Fibroblast of skin of scalp (primary cell): ENCODE data around the gene STK35.

Experiments
- DNase-seq: peaks from one replicate; pipeline ENCODE4 v3.0.0-alpha.2; 2013

The STK35 gene

DNA sequence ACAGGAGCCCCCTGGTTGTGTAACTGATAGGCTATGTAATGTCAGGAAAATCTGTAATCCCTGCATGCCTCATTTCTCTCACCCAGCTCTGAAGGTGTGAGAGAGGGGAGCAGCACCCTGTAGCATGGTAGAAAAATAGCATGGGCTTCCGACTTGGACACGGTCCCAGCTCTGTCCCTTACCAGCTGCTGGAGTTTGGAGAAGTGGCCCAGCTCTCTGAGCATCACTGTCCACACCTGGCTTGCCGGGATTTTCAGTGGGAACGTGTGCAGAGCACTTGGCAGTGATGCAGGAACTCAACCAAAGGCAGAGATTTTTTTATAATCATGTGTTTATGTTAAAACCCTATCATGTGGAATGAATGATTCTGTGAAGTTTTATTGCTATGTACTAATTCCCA lies 34.6 kb downstream of the STK35 start:
- no peak for DNase-seq

- peak; percentile 77 for DNase-seq
Observed at GRCh38 chr20:2137552-2138201, 36.0 kb downstream of the STK35 start.

GRCh38 chr20:2138396-2138795 lies 36.8 kb downstream of the STK35 start:
- no peak for DNase-seq

DNA sequence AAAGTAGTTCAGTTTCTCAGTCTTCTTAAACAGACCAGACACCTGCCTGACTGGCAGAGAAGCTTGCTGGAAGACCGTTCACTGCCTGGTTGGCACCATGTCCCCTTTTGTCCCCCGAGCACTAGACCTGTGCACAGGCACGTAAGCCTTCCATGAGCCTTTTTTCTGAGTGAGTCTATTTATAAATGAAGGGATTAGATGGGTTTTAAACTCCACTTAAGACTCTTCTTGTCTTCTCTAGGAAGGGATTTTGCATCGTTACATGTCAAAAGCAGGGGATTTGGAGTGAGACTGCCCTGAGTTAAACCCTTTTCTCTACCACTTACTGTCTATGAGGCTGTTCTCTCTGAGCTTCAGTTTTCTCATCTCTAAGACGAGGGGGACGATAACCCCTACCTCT lies 37.6 kb downstream of the STK35 start:
- no peak for DNase-seq

DNA sequence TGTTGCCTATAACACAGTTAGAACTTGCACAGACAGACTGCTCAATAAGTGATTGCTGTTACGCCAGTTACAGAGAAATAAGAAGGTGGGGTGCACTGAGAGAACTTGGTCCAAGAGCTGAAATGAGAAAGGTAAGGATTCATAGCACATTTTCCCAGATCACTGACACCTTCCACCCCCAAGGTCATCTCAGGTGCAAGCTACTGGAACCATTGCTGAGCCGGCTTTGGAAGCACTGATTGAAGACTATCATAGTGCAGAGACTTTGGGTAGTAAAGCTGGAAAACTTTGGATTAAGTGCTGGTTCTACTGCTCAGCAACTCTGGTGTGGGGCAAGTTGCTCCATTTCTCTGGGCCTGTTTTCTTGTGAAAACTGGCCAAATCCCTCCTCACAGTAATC lies 38.1 kb downstream of the STK35 start:
- DNase-seq = no peak

DNA sequence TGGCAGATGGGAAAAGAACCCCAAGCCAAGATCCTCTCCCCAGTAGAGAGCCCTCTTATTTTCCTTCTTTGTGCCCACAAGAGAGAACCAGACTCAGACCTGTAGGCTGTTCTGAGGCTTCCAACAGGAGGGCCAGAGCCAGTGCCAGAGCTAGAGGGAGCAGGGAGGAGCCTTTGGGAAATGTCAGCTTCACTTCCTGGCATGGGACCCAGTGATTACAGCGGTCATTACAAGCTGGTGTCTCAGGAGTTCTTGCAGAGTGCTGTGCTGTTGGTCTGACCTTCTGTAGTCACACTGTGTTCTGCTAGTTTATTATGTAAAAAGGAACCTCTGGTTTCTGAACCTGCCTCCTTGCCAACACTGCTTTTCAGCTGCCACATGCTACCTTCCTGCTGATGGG lies 38.9 kb downstream of the STK35 start:
- peak; percentile 17 for DNase-seq

DNA sequence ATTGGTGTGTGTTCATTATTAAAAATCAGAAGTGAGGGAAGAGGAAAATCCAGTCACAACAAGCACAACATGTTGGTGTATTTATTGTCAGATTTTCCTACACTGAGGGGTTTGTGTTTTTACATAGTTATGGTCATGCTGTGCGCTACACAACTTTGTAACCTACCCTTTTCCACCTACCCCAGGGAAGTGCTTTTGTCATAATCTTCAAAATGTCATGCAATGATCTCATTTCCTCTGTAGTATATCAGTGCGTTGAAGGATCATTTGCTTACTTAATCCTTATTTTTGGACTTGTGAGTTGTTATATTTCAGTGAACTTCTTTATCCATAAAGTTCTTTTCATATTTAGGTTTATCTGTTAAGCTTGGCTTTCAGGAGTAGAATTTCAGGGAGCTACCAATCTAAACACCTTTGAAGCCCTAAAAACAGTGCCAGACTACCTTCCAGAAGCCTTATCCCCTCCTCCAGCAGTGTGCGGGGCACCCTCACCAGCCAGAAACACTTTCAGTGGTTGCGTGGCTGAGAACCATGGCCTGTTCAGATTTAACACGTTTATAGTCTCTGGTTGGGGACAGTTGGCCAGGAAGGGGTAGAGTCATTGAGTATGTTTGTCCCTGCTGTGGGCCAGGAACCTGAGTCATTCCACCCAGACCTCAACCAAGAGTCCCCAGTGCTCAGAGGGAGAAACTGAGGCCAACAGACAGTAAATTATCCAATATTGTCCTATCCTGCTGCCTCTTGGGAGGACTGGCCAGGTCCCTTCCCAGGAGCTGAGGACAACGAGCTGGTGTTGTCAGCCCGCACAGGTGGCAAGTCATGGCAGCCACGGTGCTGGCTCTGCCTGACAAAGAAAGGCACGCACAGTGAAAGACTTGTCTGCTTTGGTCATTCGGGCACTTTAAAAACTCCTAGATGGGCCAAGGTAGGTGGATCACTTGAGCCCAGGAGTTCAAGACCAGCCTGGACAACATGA lies 40.3 kb downstream of the STK35 start:
- no peak for DNase-seq

DNA sequence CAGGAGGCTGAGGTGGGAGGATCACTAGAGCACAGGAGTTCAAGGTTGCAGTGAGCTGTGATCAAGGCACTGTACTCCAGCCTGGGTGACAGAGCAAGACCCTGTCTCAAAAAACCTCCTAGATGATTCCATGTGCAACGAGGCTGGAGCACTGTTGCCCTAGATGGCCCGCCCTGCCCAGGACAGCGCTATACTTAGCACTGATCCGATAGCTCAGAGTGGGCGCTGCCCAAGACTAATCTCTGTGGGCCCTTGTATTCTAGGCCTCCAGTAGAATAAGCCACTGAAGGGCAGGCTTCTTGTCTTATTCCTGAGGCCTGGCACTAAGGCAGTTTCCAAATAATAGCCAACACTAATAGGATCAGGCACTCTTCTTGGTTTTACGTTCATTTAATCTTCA lies 41.0 kb downstream of the STK35 start:
- no peak for DNase-seq

GRCh38 chr20:2143594-2143993 lies 42.0 kb downstream of the STK35 start:
- no peak for DNase-seq

DNA sequence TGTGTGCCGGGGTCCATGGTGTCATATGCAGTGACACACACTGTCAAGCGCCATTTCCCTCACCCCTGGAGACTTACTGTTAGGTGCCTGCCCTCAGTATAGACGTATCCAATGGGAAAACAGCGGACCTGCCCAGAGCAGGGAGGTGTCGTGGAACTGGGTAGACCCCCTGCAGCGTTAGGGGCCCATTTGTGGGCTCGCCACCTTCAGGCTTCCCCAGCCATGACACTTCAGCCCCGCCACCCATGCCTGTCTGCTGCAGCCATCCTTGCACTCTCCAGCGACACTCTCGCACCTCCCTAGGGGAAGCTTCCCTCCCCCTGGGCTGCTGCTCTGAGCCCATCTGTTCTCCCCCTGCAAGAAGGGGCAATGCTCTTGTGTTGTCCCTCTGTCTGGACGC lies 43.2 kb downstream of the STK35 start:
- DNase-seq = no peak

DNA sequence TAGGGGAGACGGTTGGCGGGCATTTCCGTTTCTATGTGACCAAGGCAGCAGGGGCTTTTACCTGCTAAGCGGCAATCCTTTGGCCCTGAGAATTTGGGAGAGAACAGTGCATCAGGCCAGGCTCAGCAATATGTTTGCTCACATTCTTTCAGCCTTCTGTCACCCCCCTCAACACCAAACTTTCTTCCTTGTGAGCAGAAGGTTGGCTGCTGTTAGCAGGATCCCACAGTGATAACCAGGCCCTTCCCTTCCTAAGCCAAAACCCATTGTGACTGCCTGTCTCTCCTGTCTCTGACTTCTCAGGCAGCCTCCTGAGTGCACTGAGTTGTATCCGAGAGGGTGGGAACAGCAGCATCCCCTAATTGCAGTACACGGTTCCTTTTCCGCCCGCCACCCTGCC lies 43.7 kb downstream of the STK35 start:
- no peak for DNase-seq

GRCh38 chr20:2146080-2146867 lies 44.6 kb downstream of the STK35 start:
- DNase-seq = no peak

DNA sequence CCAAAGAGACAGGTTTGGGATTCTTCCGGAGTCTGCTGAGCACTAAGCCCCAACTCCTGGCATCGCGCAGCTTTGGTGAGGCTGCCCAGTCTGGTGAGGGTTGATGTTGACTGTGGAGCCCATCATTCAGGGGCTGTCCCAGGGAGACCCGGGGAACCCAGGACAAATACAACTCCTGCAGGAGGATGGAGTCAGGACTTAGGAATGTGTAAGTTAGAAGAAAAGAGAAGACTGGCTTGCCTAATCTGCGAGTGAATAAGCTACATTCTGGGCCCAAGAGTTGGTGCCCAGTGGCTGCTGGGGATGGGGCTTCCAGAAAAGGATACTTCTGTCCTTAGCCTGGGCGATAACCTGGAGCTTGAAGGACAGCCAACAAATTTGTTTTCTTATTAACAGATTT lies 47.9 kb downstream of the STK35 start:
- DNase-seq = peak; percentile 35

DNA sequence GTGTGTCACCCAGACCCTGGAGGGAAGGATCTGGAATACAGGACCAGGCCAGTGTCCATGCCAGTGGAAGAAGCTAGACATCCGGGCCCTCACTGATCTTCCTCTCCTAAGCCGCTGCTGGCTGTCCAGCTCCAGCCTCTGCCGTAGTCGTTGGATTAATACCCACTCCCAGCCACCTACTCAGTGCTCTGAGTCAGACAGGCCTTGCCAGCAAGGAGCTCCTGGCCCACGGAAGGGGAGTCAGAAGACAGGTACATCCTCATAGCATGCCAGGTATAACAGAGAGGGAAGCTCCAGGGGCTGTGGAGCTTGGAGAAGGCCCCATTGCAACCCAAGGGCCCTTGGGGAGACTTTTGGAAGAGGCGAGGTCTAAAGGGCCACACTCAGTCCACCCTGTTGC lies 49.0 kb downstream of the STK35 start:
- no peak for DNase-seq

DNA sequence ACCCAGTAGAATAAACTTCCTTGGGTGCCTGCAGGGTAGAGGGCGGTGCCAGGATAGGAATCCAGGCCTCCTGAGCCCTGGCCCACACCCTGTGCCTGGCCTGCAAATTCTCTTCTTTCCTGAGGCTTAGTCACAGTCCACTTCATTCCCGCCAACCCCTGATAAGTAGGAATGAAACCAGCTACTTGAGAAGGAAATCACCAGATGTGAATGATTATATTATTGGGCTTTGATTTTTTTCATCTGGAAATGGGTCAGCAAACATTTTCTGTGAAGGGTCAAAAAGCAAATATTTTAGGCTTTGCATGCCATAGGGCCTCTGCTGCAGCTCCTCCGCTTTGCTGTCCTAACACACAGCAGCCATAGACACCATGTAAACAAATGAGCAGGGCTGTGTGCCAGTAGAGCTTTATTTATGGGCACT lies 50.2 kb downstream of the STK35 start:
- peak; percentile 36 for DNase-seq

DNA sequence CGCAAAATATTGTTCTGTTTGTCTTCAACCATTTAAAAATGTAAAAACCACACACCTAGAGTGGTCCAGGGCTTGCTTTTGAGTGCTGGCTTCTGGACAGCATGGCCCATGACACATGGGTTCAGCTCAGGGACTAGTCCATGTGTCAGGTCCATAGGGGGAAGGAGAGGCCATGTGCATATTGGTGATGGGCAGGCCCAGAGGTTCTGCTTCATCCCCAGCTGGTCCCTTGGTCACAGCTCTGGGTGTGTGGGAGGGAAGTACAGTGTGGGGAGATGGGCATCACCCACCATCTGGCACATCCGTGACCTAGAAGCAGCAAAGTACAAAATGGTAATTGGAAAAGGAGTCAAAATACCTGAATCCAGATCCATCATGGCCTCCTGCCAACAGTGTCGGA lies 50.7 kb downstream of the STK35 start:
- no peak for DNase-seq

DNA sequence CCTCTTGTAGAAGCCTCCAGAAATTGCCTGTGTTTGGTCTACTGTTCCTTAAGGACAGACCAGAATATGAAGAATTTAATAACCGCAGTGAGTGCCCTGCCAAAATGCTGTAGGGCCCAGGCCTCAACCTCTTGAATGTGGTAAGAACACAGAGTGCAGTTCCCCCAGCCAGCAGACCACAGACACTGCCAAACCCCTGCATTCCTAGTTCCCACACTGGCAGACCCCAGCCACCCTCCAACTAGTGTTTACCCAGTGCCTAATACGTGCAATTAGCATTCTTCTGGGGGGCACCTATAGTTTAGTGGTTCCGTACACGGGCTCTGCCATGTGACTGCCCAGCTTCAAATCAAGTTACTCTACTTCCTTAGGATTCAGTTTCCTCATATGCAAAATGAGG lies 51.7 kb downstream of the STK35 start:
- no peak for DNase-seq

GRCh38 chr20:2156224-2156623 lies 54.6 kb downstream of the STK35 start:
- DNase-seq = no peak

DNA sequence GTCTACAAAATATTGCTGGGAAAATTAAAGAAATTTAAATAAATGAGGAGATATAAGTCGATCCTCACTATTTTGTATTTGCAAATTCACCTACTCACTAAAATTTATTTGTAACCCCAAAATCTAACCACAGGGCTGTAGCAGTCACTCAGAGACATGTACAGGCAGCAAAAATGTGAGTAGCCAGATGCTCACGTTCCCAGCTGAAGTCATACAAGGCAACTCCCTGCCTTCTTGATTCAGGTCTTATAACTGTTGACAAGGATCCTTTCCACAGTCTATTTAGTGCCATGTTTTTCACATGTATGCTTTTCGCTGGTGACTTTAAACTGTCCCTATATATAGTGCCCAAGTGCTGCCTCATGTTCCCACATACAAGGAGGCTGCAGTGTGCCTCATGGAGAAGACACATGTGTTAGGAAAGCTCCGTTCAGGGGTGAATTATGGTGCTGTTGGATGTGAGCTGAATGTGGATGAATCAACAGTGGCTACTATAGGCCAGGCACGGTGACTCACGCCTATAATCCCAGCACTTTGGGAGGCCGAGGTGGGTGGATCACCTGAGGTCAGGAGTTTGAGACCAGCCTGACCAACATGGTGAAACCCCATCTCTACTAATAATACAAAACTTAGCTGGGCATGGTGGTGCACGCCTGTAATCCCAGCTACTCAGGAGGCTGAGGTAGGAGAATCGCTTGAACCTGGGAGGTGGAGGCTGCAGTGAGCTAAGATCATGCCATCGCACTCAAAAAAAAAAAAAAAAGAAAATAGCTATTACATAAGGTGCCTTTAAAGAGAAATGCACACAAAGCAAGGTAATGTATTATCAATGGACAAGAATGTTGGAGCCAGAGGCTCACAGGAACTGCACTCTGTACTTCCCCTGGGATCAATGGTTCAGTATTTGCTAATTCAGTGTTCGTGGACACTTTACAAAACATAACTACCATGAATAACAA lies 55.3 kb downstream of the STK35 start:
- no peak for DNase-seq

DNA sequence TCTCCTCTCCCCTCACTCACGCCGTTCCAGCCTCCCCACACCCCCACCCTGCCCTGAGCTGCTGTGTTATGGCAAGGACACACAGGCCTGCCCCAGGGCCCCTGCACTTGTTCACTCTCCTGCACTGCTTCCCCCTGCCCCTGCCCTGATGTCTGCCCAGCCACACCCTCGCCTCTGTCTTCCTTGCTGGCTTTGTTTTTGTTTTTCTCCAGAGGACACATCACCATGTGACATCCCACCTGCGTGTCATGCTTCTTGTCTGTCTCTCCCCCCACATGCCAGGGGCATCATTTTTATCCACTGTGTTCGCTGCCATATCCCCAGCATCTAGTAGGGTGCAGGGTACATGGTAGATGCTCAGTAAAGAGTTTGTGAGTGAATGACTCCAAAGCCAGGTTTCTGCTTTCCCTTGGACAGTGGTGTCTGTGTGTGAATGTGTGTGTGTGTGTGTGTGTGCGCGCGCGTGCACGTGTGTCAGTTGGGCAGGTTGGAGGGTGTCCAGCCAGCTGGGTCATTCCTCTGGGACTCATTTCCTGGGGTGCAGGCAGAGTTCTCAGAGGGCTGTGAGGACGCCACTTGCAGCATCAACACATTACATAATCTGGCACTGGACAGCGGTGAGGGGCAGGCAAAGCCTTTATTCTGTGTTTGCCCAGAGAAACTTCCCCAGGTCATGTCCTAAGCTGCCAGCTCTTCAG lies 60.6 kb downstream of the STK35 start:
- no peak for DNase-seq

DNA sequence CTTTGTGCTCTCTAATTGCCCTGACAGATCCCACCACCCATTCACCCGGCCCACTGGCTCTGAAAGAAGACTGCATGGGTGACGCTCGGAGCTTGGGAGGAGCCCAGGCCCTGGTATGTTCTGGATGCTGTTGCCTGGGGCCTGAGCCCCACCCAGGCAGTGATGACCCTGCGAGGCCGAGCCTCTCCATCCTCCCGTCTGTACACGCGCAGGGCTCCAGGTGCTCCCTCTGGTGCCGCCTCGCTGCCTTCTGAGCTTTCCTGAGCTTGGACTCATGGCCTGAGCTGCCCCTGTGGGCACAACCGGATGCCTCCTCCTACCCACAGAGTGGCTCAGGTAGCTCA lies 61.2 kb downstream of the STK35 start:
- no peak for DNase-seq

DNA sequence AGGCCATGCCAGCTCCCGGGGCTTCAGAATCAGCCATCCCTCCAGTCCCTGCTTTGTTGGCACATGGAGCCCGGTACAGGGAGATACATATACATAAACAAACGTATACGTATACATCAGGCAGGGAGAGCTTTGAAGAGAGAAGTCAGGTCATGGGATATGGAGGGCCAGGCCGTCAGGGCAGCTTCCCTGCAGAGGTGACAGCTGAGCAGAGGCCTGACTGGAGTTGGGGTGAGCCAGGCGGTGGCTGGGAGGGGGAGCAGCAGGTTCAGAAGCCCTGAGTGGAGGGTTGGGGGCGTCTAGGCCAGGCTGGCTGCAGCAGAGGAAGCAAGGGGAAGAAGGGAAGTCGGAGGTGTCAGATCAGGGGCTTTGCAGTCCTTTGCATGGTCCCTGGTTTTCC lies 61.7 kb downstream of the STK35 start:
- no peak for DNase-seq
